Measurements from ENCODE around the gene AMBP.
A peak's percentile ranks its signal among the peaks of the same experiment; 100 is the strongest.
"Not testable (repeated sequence)": the region's sequence is repeated elsewhere in the genome, so short reads cannot be mapped to it uniquely, and the experiment has no call there.

AMBP gene

DNA sequence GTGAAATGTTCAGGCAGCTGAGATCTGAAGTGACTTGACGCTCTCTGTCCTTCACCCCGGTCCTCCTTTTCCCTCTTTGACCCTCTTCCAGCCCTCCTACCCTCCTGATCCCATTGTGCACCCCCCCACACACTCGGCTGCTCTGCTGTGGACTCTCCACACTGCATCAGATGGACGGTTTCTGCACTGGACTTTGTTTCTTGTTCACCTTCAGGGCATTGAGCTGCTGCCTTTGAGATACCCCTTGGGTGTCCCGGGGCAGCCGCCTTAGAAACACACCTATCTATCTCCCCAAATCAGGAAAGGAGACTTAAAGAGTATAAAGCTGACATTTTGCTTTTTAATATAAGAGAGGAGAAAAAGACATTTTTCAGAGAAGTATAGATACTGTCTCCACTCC, 27.5 kb downstream of the AMBP start:
- DNase-seq (ENCODE audit: low read depth): no peak

DNA sequence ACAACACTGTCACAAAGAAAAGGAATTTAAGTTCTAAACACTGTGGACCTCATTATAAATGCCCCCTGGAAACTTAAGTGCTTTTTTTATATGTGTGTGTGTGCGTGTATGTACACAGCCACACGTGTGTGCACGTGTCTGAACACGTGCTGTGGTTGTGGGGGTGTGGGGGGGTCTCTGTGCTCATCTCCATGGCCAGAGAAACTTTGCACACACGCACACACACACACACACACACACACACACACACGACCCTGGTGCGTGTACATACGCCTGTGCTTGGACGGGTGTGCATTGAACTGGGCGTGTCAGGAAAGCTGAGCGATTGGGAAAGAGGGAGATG, 27.9 kb downstream of the AMBP start:
- DNase-seq (ENCODE audit: low read depth): no peak

DNA sequence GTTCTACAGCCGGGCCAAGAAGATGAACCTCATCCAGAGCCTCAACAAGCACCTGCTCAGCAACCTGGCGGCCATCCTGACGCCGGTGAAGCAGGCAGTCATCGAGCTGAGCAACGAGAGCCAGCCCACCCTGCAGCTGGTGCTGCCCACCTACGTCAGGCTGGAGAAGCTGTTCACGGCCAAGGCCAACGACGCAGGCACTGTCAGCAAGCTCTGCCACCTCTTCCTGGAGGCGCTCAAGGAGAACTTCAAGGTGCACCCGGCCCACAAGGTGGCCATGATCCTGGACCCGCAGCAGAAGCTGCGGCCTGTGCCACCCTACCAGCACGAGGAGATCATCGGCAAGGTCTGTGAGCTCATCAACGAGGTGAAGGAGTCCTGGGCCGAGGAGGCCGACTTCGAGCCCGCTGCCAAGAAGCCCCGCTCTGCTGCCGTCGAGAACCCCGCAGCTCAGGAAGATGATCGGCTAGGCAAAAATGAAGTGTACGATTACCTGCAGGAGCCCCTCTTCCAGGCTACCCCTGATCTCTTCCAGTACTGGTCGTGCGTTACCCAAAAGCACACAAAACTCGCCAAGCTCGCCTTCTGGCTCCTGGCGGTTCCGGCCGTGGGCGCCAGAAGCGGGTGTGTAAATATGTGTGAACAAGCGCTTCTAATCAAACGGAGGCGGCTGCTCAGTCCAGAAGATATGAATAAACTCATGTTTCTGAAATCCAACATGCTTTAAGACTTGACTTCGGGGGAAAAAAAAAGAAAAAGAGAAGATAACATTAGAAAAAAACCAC, 28.5 kb downstream of the AMBP start:
- DNase-seq (ENCODE audit: low read depth): no peak

DNA sequence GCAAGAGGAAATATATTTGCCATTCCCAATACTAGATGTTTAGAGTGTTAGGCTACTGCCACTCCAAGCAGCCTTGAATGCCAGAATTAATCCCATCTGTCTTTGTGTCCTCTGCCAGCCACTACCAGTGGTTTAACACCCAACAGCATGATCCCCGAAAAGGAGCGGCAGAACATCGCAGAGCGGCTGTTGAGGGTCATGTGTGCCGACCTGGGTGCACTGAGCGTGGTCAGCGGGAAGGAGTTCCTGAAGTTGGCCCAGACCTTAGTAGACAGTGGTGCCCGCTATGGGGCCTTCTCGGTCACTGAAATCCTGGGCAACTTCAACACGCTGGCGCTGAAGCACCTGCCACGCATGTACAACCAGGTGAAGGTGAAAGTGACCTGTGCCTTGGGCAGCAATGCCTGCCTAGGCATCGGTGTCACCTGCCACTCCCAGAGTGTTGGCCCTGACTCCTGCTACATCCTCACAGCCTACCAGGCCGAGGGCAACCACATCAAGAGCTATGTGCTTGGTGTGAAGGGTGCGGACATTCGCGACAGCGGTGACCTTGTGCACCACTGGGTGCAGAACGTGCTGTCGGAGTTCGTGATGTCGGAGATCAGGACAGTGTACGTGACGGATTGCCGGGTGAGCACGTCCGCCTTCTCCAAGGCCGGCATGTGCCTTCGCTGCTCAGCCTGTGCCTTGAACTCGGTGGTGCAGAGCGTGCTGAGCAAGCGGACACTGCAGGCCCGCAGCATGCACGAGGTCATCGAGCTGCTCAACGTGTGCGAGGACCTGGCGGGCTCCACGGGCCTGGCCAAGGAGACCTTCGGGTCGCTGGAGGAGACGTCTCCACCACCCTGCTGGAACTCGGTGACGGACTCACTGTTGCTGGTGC, 29.3 kb downstream of the AMBP start:
- DNase-seq (ENCODE audit: low read depth): no peak

DNA sequence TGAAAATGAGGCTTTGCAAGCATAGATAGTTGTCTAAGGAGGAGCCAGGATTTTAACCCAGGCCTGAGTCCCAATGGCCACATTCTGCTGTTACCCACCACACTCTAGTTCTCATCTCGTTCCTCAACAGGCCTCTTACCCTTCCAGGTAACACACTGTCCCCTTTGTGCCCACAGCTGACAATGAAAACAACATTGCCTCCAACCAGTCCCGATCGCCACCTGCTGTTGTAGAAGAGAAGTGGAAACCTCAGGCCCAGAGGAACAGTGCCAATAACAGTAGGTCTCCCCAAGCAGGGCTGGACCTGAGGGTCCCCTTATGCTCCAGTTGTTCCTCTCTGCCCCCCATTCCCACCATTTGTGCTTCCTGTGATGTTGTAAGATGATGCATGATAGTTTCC, 30.4 kb downstream of the AMBP start:
- DNase-seq (ENCODE audit: low read depth): peak; percentile 17

DNA sequence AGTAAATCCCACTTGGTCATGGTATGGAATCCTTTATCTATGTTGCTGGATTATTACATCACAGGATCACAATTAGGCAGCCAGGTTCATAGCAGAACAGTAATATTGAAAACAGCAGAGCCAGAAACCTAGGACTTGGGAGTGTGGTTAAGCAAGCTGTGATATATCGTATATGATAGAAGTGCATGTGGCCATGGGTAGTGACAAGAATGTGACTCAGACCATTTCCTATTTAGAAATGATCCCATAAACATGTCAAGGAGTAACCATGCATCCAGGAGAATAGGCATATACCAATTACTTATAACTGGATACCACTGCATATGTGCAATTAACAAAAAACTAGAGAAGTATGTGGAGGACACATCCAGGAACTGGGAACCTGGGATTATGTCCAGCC, 31.2 kb downstream of the AMBP start:
- no peak for DNase-seq (ENCODE audit: low read depth)

DNA sequence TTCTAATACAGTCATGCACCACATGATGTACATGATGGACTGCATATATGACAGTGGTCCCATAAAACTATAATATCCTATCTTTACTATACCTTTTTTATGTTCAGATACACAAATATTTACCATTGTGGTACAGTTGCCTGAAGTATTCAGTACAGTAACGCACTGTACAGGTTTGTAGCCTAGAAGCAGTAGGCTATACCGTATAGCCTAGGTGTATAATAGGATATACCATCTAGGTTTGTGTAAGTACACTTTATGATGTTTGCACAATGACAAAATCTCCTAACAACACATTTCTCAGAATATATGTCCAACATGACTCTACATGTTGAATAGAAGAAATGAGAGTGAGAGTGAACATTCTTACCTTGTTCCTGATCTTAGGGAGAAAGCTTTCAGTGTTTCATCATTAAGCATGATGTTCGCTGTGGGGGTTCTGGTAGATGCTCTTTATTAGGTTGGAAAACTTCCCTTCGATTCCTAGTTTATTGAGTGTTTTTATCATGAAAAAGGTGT, 31.8 kb downstream of the AMBP start:
- no peak for DNase-seq (ENCODE audit: low read depth)

DNA sequence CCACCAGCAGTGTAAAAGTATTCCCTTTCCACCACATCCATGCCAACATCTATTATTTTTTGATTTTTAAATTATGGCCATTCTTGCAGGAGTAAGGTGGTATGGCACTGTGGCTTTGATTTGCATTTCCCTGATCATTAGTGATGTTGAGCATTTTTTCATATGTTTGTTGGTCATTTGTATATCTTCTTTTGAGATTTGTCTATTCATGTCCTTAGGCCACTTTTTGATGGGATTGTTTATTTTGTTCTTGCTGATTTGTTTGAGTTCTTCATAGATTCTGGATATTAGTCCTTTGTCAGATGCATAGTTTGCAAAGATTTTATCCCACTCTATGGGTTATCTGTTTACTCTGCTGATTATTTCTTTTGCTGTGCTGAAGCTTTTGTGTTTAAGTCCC, 34.4 kb downstream of the AMBP start:
- not testable (repeated sequence) for DNase-seq (ENCODE audit: low read depth)

DNA sequence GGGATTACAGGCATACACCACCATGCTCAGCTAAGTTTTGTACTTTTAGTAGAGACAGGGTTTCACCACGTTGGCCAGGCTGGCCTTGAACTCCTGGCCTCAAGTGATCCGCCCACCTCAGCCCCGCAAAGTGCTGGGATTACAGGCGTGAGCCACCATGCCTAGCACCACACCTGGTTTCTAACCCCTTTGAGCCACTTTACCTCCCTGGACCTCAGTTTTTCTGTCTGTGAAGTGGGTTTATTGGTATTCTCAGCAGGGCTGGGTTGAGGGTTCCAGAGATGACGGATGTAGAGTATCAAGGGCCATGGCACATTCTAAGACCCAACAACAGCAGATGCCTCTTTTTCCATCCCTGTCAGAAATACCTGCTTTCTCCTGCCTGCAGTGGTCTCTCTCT, 38.6 kb downstream of the AMBP start:
- DNase-seq (ENCODE audit: low read depth): no peak

DNA sequence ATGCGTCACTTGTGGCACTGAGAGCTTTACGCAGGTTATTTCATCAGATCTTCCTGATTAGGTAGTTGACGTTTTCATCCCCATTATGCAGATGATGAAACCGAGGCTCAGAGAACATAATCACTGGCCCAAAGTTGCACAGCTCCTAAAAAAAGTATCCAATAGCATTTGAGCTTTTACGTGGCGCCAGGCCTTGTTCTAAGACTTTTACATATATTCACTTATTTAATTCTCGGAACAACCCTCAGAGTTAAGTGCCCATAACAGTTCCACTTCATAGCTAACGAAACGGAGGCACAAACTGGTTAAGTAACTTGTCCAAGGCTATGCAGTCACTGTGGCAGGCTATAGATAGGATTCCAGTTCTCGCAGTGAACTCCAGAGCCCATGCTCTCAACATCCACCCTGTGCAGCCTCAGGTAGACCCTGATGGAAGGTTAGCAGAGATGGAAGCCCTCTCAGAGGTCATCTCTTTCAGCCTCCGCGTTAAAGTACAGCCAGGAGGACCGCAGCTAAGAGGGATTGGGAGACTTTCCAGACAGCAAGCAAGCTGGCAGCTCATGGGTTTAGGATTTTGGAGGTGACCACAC, 39.3 kb downstream of the AMBP start:
- no peak for DNase-seq (ENCODE audit: low read depth)

DNA sequence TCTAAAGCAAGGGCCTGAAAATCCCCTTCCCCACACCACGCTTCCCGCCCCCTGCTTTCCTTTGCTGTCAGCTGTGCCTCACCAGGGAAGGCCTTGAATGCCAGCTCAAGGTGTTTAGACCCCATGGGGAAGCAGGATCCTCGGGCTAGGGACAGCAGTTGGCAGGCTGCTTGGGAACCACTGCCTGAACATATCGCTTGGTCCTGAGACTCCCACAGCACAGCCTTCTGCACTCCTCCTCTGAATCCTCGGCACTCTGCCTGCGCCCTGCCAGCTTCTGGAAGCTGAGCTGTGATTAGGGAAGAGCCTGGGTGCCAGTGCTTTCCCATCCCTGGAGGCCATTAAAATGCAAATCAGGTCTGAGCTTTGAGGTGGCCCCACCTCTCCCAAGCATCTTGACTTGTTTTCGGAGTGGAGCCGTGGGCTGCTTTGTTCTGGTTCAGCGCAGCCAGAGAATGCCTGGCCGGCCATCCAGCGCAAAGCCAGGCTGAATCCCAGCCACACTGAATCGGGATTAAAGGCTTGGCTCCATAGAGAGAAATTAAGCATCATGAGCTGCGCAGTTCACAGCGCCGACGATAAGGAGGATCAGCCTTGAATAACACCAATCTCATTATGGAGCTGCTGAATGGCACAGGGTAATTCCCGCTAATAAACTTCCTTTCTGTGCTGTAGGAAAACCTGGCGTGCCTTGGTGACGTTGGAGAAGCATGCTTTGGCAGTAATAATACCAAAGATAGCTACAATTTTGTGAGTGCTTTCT, 40.0 kb downstream of the AMBP start:
- DNase-seq (ENCODE audit: low read depth): no peak

DNA sequence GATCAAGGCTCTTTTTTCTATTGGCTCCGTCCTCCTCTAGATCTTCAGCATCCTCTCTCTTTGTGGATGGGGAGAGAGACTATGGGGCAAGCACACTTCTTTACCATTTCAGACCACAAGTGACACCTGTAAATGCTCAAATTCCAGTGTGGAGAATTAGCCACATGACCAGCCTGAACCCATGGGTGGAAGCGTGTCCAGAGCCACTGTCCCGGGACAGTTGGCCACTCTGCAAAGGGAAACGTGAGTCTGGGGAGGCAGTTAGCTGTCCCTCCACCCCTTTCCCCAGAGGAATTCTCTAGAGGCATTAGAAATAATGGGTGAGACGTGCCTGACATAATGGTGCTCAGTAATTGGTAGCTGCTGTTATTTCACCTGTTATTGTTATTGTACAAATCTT, 40.9 kb downstream of the AMBP start:
- DNase-seq (ENCODE audit: low read depth): no peak

DNA sequence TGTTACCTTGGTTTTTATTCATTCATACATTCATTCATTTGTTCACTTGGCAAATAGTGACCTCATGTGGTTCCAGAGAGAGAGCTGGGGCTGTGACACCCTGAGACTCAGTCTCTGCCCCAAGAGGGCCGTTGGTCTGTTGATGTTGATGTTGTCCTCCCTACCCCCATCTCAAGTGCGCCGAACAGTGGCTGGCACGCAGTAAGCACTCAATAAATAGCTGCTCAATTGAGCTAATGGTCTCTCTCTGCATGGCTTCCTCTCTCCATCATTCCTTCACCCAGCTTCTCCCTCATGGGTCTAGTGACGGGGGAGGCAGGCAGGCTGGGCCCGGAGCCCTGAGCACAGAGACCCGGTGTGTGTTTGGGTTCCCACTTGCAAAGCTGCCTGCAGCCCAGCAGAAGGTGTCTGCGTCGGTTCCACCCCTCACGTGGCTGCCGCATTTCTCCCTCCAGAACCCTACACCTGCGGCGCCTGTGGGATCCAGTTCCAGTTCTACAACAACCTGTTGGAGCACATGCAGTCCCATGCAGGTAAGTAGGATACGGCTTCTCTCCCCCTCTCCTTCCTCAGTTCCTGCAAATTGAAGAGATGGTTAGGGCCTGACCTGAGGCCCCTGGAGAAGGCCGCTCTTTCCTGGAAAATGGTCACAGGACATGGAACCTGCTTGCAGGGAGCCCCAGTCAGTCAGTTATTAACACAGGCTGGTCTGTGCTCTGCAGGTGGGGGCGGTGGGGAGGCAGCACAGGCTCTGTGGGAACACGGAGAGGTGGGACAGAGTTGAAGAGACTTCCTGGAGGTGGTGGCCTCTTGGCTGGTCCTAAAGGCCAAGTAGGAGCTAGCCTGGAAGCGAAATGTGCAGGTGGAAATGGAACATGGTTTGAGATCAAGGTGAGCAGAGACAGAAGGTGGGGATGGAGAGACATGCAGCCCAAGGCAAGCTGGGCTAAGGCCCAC, 42.0 kb downstream of the AMBP start:
- DNase-seq (ENCODE audit: low read depth): no peak

DNA sequence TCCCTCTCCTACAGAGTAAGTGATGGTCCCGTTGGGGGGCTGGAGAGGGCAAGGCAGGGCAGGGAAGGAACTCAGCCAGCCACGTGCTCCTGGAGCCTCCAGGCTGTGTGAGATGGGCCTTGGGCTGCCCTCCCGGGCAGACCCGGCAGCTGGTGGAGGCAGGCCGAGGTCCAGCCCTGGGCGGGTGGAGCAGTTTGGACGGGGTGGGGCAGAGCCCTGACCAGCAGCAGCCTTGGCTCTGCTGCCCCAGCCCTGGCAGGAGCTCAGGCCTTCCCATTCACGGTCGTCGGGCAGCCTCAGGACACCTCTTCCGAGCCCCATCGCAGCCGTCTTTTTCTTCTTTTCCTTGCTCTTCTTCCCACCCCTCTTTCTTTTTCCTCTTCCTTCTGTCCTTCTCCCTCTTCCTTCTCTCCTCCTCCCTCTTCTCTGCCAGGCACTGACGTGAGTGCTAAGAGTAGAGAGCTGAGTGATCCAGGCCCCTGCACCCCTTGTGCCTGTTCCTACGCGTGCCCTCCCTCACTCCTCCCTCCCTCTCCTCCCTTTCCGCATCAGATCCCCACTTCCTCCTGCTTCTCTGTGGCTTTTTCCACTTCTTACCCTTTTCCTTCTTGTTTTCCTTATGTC, 42.8 kb downstream of the AMBP start:
- DNase-seq (ENCODE audit: low read depth): no peak

DNA sequence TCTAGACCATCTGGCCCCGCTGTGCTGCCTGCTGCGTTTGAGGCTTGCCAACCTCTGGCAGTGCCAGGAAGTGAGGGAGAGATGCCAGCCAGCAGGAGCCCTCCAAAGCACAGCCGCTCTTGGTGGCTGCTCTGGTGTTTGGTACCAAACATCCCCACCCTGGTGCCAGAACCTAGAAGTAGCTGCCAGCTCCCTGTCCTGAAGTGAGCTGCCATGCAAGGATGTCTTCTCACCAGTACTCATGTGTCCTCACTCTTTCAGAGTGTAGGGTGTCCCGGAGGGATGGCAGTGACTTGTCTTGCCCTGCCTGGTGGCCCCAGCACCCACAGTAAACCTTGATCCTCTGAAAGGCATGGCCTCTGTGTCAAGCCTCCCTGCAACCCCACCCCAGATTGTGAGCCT, 43.4 kb downstream of the AMBP start:
- DNase-seq (ENCODE audit: low read depth): no peak

DNA sequence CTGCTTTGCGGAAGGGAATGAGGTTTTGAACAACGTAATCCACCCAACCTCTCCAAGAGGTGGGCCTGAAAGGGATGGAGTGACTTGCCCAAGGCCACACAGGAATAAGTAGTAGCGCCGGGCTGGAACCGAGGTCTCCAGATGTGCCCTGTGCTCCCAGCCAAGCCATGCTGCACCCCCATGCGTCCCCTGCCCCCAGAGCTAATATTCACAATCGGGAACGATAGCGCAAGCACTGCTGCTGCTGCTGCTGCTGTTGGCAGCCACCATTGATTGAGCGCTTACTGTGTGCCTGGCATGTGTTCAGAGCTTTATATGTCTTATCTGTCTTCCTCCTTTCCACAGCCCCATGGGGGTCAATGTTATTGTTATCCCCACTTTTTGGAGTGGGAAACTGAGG, 43.9 kb downstream of the AMBP start:
- DNase-seq (ENCODE audit: low read depth): no peak

DNA sequence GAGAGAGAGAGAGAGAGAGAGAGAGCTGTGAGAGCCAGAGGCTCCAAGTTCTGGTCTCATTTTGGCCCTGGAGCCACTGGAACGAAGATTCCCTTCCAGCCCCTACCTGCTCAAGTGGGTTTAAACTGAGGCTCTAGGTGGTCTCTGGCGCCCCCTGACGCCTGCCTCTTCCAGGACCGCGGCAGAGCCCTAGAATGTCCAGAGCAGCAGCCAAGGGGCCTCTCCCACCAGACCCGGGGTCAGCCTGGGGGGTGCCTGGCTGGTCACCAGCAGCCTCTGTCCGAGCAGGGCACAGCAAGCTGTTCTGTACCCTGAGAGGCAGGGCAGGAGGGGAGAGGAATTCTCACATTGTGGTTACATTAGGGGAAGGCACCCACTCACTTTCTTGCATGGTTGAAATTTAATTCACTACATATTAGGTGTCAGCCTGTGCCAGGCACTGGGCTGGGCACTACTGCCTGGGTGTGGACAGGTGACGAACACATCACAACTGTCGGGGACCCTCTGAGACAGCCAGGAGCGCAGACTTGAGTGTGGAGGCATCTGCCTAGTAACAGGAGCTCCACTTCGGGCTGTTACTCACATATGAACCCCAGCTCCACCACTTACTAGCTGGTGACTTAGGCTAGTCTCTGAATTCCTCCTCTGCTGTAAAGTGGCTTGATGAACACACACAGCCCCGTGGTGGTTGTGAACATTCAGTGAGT, 44.5 kb downstream of the AMBP start:
- DNase-seq (ENCODE audit: low read depth): peak; percentile 9

DNA sequence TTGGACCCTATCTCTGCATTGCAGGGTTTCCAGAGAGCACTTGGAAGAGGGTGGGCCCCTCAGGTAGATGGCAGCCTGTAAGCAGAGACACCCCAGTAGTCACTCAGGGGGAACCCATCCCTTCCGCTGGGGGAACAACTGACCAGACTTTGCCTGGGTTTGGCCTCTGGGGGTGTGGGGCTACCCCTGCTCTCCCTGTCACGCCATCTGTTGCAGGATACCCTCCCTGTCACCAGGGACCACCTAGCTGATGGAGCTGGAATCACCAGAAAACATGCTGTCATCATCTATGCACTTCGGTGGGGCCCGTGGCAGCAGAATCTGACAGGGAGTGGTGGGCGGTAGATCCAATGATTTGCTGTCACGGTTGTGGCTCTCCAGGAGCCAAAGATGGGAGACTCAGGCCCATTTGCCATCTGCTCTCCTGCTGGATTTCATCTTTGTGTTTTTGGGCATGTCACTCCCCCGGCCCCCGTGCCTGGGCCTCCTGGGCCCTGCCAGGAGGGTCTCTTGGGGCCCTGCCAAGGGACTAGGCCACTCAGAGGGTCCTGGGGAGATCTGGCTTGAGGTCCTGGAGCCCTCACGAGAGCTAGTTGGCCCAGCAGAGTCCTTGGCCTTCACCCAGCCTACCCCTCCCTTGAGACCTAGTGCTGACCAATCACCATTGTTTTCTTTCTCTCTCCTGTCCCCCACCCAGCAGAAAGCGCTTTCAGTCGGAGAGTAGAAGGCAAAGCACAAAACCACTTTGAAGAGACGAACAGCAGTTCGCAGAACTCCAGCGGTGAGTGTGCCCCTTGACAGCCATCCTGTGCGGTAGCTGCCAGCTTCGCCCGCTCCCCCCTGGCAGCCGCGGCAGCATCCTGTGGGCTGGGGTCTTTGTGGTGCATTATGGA, 45.9 kb downstream of the AMBP start:
- no peak for DNase-seq (ENCODE audit: low read depth)

All from iris pigment epithelial cell (primary cell).